Midbrain (tissue), 1 donor: ENCODE data around the gene ARHGAP21.
"Not testable (repeated sequence)": the region's sequence is repeated elsewhere in the genome, so short reads cannot be mapped to it uniquely, and the experiment has no call there.

Experiments
- DNase-seq: peaks from one replicate; lab custom pipeline; 2025; lab: John Stamatoyannopoulos, UW

Gene ARHGAP21

GRCh38 chr10:24625778-24626177 is 97.9 kb downstream of the ARHGAP21 start:
- DNase-seq: no peak

GRCh38 chr10:24623383-24623782 is 100.3 kb downstream of the ARHGAP21 start:
- DNase-seq: no peak

DNA sequence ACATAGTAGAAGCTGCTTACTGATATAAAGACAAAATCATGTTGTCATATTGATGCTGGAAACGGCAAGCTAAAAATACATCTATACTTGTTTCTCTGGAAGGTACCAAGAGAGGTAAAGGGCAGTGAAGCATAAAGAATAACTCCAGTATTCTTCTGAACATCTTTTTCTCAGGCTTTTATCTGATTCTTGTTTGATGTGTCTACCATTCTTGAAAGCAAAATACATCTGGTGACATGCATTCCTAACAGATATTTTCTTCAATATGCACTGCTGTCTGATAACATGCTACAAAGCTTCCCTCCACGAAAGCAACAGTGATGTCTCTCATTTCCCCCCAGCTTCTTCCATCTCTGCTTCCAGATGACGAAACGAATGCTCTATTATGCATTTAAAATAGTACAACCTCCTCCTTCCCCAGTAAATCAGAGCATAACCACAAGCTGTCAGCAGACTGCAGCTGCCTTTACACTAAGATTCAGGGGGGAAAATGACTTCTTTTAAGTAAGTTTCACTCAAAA is 100.8 kb downstream of the ARHGAP21 start:
- no peak for DNase-seq

GRCh38 chr10:24621035-24621795 is 102.5 kb downstream of the ARHGAP21 start:
- DNase-seq: not testable (repeated sequence)

DNA sequence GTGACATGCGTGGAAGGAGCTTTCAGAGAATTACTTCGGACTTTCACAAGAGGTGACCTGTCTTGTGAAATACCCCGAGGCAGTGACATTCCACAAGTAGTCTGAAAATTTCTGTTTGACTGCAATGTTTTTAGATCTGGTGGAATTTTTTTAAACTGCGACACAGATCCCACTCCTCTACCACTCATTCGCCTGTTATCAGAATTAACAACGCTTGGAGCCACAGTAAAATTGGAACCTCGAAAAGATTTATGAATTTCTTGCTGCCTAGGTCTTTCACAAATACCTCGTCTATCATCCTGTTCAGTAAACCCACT is 103.7 kb downstream of the ARHGAP21 start:
- DNase-seq: not testable (repeated sequence)

- not testable (repeated sequence) for DNase-seq
Observed at GRCh38 chr10:24619291-24619993, 104.2 kb downstream of the ARHGAP21 start.

DNA sequence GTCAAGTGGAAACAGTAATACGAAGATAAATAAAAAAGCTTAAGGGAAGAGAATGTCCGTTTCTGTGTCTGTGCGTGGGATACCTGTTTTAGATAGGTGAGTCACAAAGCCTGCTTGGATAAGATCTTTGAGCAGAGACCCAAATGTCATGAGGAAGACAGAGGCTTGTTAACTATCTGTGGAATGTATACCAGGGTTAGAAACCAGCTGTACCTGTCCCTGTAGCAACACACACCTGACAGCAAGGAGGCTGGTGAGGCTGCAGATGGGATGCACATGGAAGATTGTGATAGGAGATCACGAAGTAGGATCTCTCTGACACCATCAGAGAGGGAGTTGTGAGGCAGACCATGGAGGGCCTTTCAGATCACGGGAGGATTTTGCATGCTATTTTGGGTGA is 105.3 kb downstream of the ARHGAP21 start:
- DNase-seq: no peak

DNA sequence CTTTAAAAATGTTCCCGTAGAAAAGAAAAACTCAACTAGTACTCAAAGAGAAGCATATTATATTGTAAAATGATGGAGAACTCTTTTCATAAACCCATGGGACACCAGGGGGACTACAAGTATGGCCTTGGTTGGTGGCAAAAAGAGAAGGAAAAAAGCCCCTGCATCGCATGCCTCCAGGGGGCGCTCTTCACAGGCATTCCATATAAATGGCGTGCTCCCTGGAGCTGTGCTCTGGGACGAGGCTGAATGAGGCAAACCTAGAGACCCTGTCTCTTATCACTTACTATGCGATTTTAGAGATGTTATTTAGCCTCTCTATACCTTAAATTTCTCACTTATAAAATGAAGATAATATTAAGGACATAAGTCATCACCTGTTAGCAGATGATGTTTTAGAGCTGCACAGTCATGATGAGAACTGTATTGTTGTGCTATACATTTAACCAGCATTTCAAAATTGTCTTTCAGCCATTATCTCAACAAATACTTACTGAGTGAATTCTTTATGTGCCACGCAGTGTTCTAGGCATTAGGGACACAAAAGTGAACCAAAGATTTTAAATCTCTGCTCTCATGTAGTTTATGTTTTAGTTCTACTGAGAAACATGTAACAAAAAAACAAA is 105.8 kb downstream of the ARHGAP21 start:
- DNase-seq: peak; percentile 38

DNA sequence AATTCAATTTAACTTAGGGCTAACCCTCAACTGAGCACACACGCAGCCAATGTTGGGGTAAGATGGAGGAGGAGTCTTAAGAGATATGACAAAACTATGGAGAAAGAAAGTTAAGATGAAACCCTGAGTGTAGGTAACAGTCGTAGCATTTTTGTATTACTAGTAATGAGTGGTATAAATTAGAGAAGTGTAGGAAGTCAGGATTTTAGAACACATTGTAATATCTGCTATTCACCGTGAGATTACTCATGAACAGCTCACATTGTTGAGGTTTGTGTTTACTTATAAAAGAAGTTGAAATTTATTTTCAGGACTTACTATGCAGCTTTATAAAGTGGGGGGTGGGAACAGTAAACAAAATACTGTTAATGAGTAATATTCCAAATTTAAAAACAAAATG is 107.2 kb downstream of the ARHGAP21 start:
- DNase-seq: no peak

DNA sequence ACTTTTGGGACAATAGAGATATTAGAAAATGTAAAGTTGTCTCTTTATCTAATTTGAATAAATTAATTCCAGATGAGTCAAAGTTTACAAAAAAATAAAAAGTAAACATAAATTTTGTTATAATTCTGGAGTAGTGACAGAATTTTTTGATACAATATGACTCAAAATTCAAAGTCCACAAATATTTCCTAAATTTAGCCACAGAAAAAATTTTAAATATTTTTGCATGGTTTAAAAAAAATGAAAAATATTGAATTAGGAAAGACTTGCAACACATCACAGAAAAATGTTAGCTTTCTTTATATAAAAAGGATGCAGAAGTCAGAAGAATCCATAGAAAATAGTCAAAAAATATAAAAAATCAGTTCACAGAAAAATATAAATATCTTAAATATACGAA is 117.7 kb downstream of the ARHGAP21 start:
- DNase-seq: no peak

GRCh38 chr10:24605141-24605540 is 118.5 kb downstream of the ARHGAP21 start:
- no peak for DNase-seq

GRCh38 chr10:24603333-24603732 is 120.4 kb downstream of the ARHGAP21 start:
- DNase-seq: no peak

DNA sequence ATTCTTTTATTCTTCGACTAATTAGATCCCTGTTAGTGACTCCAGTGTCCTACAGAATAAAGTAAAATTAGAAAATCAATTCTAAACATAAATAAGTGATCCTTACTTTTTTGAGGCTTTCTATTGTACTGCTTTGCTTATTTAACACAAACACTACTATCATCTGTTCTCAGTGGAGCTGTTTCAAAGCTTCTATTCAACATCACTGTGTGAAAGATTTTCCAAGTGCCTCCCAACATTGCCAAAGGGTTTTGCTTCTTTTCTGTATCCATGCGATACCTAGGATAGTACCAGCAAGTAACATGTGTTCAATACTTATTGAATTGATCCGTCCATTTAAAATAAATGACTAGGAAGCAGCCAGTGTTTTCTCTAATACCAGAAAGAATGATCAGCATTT is 125.7 kb downstream of the ARHGAP21 start:
- peak; percentile 10 for DNase-seq

DNA sequence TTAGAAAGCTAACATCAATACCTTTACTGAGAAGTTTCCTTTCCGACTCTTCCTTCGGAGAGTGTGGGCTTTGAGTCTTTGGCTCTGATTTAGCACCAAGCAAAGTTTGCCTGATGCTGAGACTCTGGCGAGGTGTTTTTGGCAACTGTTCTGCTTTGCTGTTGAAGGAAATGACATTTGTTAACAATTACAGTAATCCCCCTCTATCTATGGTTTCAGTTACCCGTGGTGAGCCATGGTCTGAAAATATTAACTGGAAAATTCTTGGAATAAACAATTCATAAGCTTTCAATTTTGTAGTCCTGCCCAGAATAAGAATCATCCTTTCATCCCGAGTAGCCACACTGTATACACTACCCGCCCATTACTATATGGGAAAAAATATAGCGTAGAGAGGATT is 126.3 kb downstream of the ARHGAP21 start:
- DNase-seq: no peak

- DNase-seq: no peak
Observed at GRCh38 chr10:24596217-24596930, 127.3 kb downstream of the ARHGAP21 start.

DNA sequence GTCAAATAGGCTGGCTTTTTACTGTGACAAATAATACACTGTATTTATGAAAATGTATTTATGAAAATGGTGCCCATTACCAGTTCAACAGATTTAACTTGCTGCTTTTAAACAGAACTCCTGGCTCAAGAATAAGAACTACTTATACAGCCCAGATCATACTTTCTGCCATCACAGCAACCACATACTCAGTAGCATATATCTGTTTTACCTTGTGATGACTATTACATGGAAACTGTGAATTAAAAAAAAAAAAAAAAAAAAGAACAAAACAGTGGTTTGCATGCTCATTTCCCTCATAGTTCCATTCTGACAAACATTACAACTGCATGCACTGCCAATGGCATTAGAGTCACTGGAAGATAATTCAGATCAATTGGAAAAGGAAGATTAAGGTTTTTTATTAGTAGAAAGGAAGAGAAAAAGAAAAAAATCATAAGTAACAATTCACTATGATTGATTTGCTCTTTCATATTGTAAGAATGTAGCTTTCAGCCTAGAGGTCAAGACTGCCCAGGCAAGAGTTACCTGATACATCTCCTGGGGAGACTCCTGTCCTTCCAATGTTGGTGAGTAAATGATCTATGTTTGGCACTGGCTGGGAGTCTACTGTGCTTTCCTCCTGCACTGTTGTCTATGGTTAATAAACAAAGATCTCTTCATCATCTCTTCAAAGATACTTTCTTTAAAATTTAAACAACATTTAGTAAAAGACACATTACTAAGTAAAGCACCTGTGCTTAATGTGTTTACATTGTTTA is 132.8 kb downstream of the ARHGAP21 start:
- no peak for DNase-seq

DNA sequence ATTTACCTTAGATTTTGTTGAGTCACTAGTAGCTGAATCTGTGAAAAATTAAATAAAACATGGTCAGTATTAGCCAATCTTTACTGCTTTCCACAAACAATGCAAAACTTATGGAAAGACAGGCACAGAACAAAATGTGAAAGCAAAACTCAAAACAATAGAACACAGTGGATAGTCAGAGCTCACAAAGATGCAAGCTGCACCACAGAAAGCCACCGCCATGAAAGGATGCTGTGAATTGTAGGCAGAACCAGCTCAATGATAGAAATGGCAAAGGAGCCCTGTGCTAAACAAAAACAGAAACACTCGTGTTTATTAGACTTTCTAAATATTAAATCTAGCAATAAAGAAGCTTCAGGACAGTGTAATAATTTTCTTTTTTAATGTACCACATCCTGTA is 134.4 kb downstream of the ARHGAP21 start:
- peak; percentile 51 for DNase-seq

DNA sequence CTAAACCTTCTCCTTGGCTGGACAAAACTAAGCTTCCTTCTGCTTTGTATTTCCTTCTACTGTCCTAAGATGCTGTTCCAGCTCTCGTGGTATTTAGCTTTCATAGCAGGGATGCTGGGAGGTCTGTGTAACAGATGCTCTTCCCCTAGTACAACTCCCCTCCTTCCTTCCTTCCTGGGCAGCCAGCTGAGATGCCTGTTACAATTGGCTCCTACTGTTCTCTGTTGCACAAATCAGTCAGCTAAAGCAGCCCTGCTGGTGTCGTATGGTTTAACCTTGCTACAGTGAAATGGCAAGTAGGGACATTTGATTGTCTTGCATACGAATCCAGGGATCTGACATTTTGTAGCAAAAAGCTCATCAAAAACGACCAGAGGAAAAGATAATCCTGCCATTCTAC is 143.8 kb downstream of the ARHGAP21 start:
- DNase-seq: peak; percentile 16

DNA sequence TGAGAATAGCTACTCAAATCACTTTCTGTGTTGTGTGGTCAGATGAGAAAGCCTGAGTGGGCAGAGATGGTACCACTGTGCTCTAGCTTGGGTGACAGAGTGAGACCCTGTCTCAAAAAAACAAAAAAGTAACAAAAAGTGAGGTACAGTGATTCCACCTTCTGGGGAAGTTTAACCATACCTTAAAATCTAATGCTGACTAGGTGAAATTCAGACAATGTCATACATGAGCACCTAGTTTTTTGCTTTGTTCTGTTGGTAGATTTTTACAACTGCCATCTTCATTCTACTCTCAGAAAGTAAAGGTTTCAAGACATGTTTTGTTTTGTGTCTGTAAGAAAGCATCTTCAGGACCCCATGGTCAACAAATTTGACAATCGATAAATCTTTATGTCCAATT is 144.2 kb downstream of the ARHGAP21 start:
- no peak for DNase-seq

DNA sequence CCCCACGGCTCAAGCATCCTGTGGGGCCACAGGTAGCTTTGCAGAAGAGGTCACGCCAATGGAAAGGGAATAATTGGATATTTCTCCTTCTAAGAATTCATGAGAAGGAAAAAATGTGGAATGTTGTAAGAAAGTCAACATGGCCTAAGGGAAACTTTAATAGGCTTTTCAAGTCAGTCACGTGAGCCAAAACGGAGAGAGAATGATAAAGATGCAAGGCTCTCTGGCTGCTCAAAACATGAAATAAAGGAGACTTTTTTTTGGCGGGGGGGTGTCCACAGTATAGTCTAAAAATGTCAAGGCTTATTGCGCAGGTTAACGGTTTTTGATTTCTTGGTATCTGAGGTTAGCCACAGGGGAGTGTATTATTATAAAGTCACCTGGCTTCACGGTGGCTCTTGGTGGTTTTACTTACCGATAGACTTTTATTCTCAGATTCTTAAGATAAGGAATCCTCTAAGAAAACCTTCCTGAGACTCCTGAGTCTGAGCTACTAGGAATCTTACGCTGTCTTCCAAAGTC is 148.1 kb downstream of the ARHGAP21 start:
- DNase-seq: no peak

- DNase-seq: no peak
Observed at GRCh38 chr10:24574578-24575155, 149.0 kb downstream of the ARHGAP21 start.
